Mammary epithelial cell (primary cell): Measurements from ENCODE around the gene TTC23.

Experiments
- EZH2 ChIP-seq: IDR thresholded peaks from 2 replicates; pipeline ENCODE4 v1.6.1; 2012; ENCODE audit warnings: low read length, inconsistent platforms, borderline replicate concordance
- TF ChIP-seq, protein P1 (sequence below), 2 donors: IDR thresholded peaks in 1 of 2; conservative IDR thresholded peaks in 1 of 2; 2 replicates each; pipeline ENCODE4 v1.5.1; 2011 to 2012; ENCODE audit warnings: inconsistent platforms in 2 of 2, low read length in 2 of 2, mild to moderate bottlenecking in 2 of 2, control low read depth in 1 of 2, low read depth in 1 of 2; ENCODE audit not compliant: insufficient read depth in 1 of 2; ENCODE audit errors: extremely low read depth in 1 of 2

DNA sequence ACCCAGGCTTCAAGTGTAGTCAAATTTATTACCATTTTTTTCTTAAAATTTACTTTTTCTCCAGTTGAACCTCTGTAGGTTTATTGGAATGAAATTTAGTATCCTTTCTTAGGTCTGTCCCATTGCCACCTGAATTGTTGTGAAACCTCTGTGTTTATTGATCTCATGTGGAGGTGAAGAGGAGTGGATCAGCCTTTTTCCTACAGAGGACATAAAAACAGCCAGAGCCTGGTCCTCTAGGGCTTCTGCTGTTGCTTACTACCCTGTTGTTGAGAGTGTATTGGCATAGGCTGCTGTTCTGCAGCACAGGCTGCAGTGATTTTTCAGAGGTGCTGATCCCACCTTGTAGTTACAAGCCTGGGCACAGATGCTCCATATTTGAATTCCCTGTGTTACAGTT is 46.5 kb upstream of the TTC23 start:
- TF ChIP-seq, protein P1, sequence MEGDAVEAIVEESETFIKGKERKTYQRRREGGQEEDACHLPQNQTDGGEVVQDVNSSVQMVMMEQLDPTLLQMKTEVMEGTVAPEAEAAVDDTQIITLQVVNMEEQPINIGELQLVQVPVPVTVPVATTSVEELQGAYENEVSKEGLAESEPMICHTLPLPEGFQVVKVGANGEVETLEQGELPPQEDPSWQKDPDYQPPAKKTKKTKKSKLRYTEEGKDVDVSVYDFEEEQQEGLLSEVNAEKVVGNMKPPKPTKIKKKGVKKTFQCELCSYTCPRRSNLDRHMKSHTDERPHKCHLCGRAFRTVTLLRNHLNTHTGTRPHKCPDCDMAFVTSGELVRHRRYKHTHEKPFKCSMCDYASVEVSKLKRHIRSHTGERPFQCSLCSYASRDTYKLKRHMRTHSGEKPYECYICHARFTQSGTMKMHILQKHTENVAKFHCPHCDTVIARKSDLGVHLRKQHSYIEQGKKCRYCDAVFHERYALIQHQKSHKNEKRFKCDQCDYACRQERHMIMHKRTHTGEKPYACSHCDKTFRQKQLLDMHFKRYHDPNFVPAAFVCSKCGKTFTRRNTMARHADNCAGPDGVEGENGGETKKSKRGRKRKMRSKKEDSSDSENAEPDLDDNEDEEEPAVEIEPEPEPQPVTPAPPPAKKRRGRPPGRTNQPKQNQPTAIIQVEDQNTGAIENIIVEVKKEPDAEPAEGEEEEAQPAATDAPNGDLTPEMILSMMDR (conservative IDR thresholded peaks at IDR 0.05 in 1 of 2, IDR thresholded peaks at IDR 0.05 in 1 of 2; ENCODE audit: extremely low read depth in 1 of 2, insufficient read depth in 1 of 2, low read depth in 1 of 2, low read length in 2 of 2) = no peak
- no peak for TF ChIP-seq EZH2
